H9 (cell line): ENCODE results near the gene TWSG1. TPM values are rescaled to one million over a fixed set of nuclear protein-coding genes. Genes with fewer than 3 reads are reported as not detected.

ENCODE experiments used
- DNase-seq: peaks from one replicate; pipeline ENCODE4 v3.0.0-alpha.2; 2017
- H2AFZ ChIP-seq: one replicate; pipeline ENCODE4 v1.6.1; 2013; ENCODE audit warnings: mild to moderate bottlenecking, low read length, control low read depth, moderate library complexity
- H2AK5ac ChIP-seq: 2 replicates; pipeline ENCODE4 v1.6.1; 2013; ENCODE audit warnings: low read length, control low read depth, mixed read lengths; ENCODE audit not compliant: insufficient read length
- H2BK120ac ChIP-seq: one replicate; pipeline ENCODE4 v1.6.1; 2013; ENCODE audit warnings: low read depth, mild to moderate bottlenecking, low read length, control low read depth, inconsistent platforms; ENCODE audit not compliant: poor library complexity, severe bottlenecking
- H2BK12ac ChIP-seq: 2 replicates; pipeline ENCODE4 v1.6.1; 2013; ENCODE audit warnings: low read length, control low read depth, mixed read lengths, low read depth; ENCODE audit not compliant: insufficient read length
- H2BK15ac ChIP-seq: 2 replicates; pipeline ENCODE4 v1.6.1; 2013; ENCODE audit warnings: low read depth, low read length, control low read depth
- H2BK20ac ChIP-seq: one replicate; pipeline ENCODE4 v1.6.1; 2013; ENCODE audit warnings: low read depth, mild to moderate bottlenecking, low read length, control low read depth, inconsistent platforms; ENCODE audit not compliant: poor library complexity, severe bottlenecking
- H2BK5ac ChIP-seq: 2 replicates; pipeline ENCODE4 v1.6.1; 2013; ENCODE audit warnings: low read length, control low read depth, mixed read lengths; ENCODE audit not compliant: insufficient read length
- H3K14ac ChIP-seq: 2 replicates; pipeline ENCODE4 v1.6.1; 2013; ENCODE audit warnings: low read length, control low read depth; ENCODE audit not compliant: insufficient read depth
- H3K18ac ChIP-seq: 2 replicates; pipeline ENCODE4 v1.6.1; 2013; ENCODE audit warnings: low read depth, mild to moderate bottlenecking, mixed read lengths, low read length, control low read depth; ENCODE audit not compliant: insufficient read length
- H3K23ac ChIP-seq: 2 replicates; pipeline ENCODE4 v1.6.1; 2013; ENCODE audit warnings: low read length, control low read depth, mixed read lengths, low read depth; ENCODE audit not compliant: insufficient read length
- H3K23me2 ChIP-seq: 2 replicates; pipeline ENCODE4 v1.6.1; 2013; ENCODE audit warnings: low read depth, mild to moderate bottlenecking, mixed read lengths, low read length, control low read depth; ENCODE audit not compliant: insufficient read length, poor library complexity, severe bottlenecking
- H3K27ac ChIP-seq: 2 replicates; pipeline ENCODE4 v1.5.1; 2013; ENCODE audit warnings: low read length, control low read depth, mixed read lengths, low read depth; ENCODE audit not compliant: insufficient read length
- H3K27me3 ChIP-seq: 2 replicates; pipeline ENCODE4 v1.6.1; 2013; ENCODE audit warnings: low read length, control low read depth, inconsistent platforms; ENCODE audit not compliant: insufficient read depth
- H3K4ac ChIP-seq: 2 replicates; pipeline ENCODE4 v1.6.1; 2013; ENCODE audit warnings: low read depth, mild to moderate bottlenecking, control low read depth, inconsistent platforms, low read length, moderate library complexity
- H3K4me1 ChIP-seq: 2 replicates; pipeline ENCODE4 v1.6.1; 2013; ENCODE audit warnings: low read length, control low read depth, inconsistent platforms; ENCODE audit not compliant: insufficient read depth
- H3K4me2 ChIP-seq: 2 replicates; pipeline ENCODE4 v1.6.1; 2013; ENCODE audit warnings: low read length, control low read depth, mixed read lengths; ENCODE audit not compliant: insufficient read length, insufficient read depth
- H3K56ac ChIP-seq: 2 replicates; pipeline ENCODE4 v1.6.1; 2013; ENCODE audit warnings: low read depth, mild to moderate bottlenecking, mixed read lengths, low read length, control low read depth; ENCODE audit not compliant: insufficient read length
- H3K79me1 ChIP-seq: 2 replicates; pipeline ENCODE4 v1.6.1; 2013; ENCODE audit warnings: low read depth, mild to moderate bottlenecking, moderate library complexity, low read length, control low read depth, inconsistent platforms; ENCODE audit not compliant: insufficient read depth, poor library complexity, severe bottlenecking
- H3K79me2 ChIP-seq: 2 replicates; pipeline ENCODE4 v1.6.1; 2013; ENCODE audit warnings: low read length, control low read depth, inconsistent platforms; ENCODE audit not compliant: insufficient read depth
- H3K9ac ChIP-seq: 2 replicates; pipeline ENCODE4 v1.6.1; 2013; ENCODE audit warnings: low read length, control low read depth, mixed read lengths; ENCODE audit not compliant: insufficient read length; ENCODE audit errors: extremely low read depth
- H3K9me3 ChIP-seq: one replicate; pipeline ENCODE4 v1.6.1; 2013; ENCODE audit warnings: low read depth, low read length, inconsistent platforms; ENCODE audit not compliant: control insufficient read depth
- H3T11ph ChIP-seq: one replicate; pipeline ENCODE4 v1.6.1; 2013; ENCODE audit warnings: mild to moderate bottlenecking, low read length, control low read depth, inconsistent platforms
- H4K20me1 ChIP-seq: one replicate; pipeline ENCODE4 v1.6.1; 2013; ENCODE audit not compliant: control insufficient read depth, insufficient read length, insufficient read depth
- H4K5ac ChIP-seq: 2 replicates; pipeline ENCODE4 v1.6.1; 2013; ENCODE audit warnings: low read depth, mild to moderate bottlenecking, mixed read lengths, low read length, control low read depth; ENCODE audit not compliant: insufficient read length
- H4K8ac ChIP-seq: replicated peaks from 2 replicates; pipeline ENCODE4 v1.6.1; 2013; ENCODE audit warnings: low read length, control low read depth, mixed read lengths, low read depth; ENCODE audit not compliant: insufficient read length
- H4K91ac ChIP-seq: 2 replicates; pipeline ENCODE4 v1.6.1; 2013; ENCODE audit warnings: low read depth, mild to moderate bottlenecking, moderate library complexity, mixed read lengths, low read length, control low read depth; ENCODE audit not compliant: insufficient read length
- H3K27ac Mint-ChIP-seq, 3 experiments: 2 replicates in 2 of 3; 3 replicates in 1 of 3; pipeline ENCODE4 v1.8.0; 2020 to 2021; ENCODE audit warnings: mixed read lengths in 3 of 3, mild to moderate bottlenecking in 1 of 3, moderate library complexity in 1 of 3
- H3K27me3 Mint-ChIP-seq: 2 replicates; pipeline ENCODE4 v1.8.0; 2021; ENCODE audit warnings: low read depth, mild to moderate bottlenecking, moderate library complexity, mixed read lengths
- H3K36me3 Mint-ChIP-seq, 3 experiments: 2 replicates in 2 of 3; 3 replicates in 1 of 3; pipeline ENCODE4 v1.8.0; 2020 to 2021; ENCODE audit warnings: low read depth in 3 of 3, mixed read lengths in 3 of 3; ENCODE audit not compliant: insufficient read depth in 1 of 3
- H3K4me1 Mint-ChIP-seq, 2 experiments: 2 replicates each; pipeline ENCODE4 v1.8.0; 2020; ENCODE audit warnings: mixed read lengths in 2 of 2
- H3K4me3 Mint-ChIP-seq, 2 experiments: 2 replicates in 1 of 2; 3 replicates in 1 of 2; pipeline ENCODE4 v1.8.0; 2020 to 2021; ENCODE audit warnings: mild to moderate bottlenecking in 2 of 2, mixed read lengths in 2 of 2, moderate library complexity in 1 of 2
- H3K9me3 Mint-ChIP-seq, 2 experiments: 2 replicates in 1 of 2; 3 replicates in 1 of 2; pipeline ENCODE4 v1.8.0; 2020; ENCODE audit warnings: mild to moderate bottlenecking in 2 of 2, mixed read lengths in 2 of 2, moderate library complexity in 1 of 2
- CTCF ChIP-seq: fragments of 200-600 bp; sonication (generic); conservative IDR thresholded peaks from 3 replicates; pipeline ENCODE4 v1.8.0; 2021; ENCODE audit warnings: antibody characterized with exemption, mild to moderate bottlenecking
- WGBS: extraction: QIAGEN DNeasy Blood & Tissue Kit; methylation state at CpG from one replicate; pipeline ENCODE4 v1.1.7; 2013; ENCODE audit warnings: missing lambda C conversion rate, low lambda C conversion rate, mixed read lengths; ENCODE audit not compliant: insufficient read length; ENCODE audit errors: extremely low coverage; 5-methylcytosine and 5-hydroxymethylcytosine counted together
- total RNA-seq: library from RNA; stranded (reverse); gene quantifications from 2 replicates; pipeline ENCODE4 v1.2.1, GENCODE V29; 2021

TWSG1 gene
- total RNA-seq, 1 experiment from 2014 or later: 25.7 TPM

GRCh38 chr18:9379118-9379517 is 44.5 kb downstream of the TWSG1 start:
- no peak overlapping the region for H3K9ac ChIP-seq
- no peak overlapping the region for H4K5ac ChIP-seq
- H3K56ac ChIP-seq: no peak overlapping the region
- no peak for TF ChIP-seq CTCF
- Mint-ChIP-seq H3K36me3 (peaks cover 0 to 30% (median 7%) of the 10 kb centered on the region in 3 experiments), H3K4me3 (no peak overlapping the region), H3K27ac (peak overlapping the region in 1 of 3 experiments; percentile 16; a peak in 1 of 7 replicates), H3K4me1 (peaks cover 17 to 18% of the 10 kb centered on the region in 2 experiments), H3K9me3 (no peaks in the 10 kb centered on the region; a peak in 1 of 5 replicates), H3K27me3 (no peaks in the 10 kb centered on the region)
- H2BK120ac ChIP-seq: no peak overlapping the region
- H3K18ac ChIP-seq: no peak overlapping the region
- no peak overlapping the region for H2AK5ac ChIP-seq
- no peak overlapping the region for H2BK20ac ChIP-seq
- no peak overlapping the region for H3K14ac ChIP-seq
- no peak for DNase-seq
- no peak overlapping the region for H3K23ac ChIP-seq
- no peak overlapping the region for H2BK12ac ChIP-seq
- H4K20me1 ChIP-seq: no peaks in the 10 kb centered on the region
- H3K79me1 ChIP-seq: no peaks in the 10 kb centered on the region
- H4K8ac ChIP-seq: no peak overlapping the region
- no peak overlapping the region for H2BK5ac ChIP-seq
- H2BK15ac ChIP-seq: no peak overlapping the region
- no peak overlapping the region for H3T11ph ChIP-seq
- no peaks in the 10 kb centered on the region for H3K23me2 ChIP-seq
- no peak overlapping the region for H4K91ac ChIP-seq
- peaks cover 2% of the 10 kb centered on the region; the same call in 1 of the 2 replicates for H3K4me1 ChIP-seq
- H3K27me3 ChIP-seq: no peaks in the 10 kb centered on the region
- no peaks in the 10 kb centered on the region for H3K9me3 ChIP-seq
- no peaks in the 10 kb centered on the region for H3K79me2 ChIP-seq
- H3K4ac ChIP-seq: no peak overlapping the region
- H2AFZ ChIP-seq: no peak overlapping the region
- WGBS: no CpG with 5 or more reads among the region's 6 CpGs
- no peak overlapping the region for H3K4me2 ChIP-seq
- H3K27ac ChIP-seq: no peak overlapping the region
